Chondrocyte (in vitro differentiated cells): Measurements from ENCODE around the gene CFDP1. TPM values are rescaled to one million over a fixed set of nuclear protein-coding genes. Genes with fewer than 3 reads are reported as not detected.
"Not testable (repeated sequence)": the region's sequence is repeated elsewhere in the genome, so short reads cannot be mapped to it uniquely, and the experiment has no call there.

Source experiments
- DNase-seq: peaks from one replicate; pipeline ENCODE4 v3.0.0; 2021; ENCODE audit warnings: mixed read lengths, low spot score
- H3K27ac Mint-ChIP-seq: one replicate; pipeline ENCODE4 v1.8.0; 2021; ENCODE audit warnings: mild to moderate bottlenecking, moderate library complexity, mixed read lengths; ENCODE audit not compliant: unreplicated experiment
- H3K27me3 Mint-ChIP-seq: 2 replicates; pipeline ENCODE4 v1.8.0; 2021; ENCODE audit warnings: low read depth, mixed read lengths
- H3K36me3 Mint-ChIP-seq: 2 replicates; pipeline ENCODE4 v1.8.0; 2021; ENCODE audit warnings: low read depth, mixed read lengths
- H3K4me1 Mint-ChIP-seq: 2 replicates; pipeline ENCODE4 v1.8.0; 2021; ENCODE audit warnings: low read depth, mild to moderate bottlenecking, mixed read lengths
- H3K4me3 Mint-ChIP-seq: one replicate; pipeline ENCODE4 v1.8.0; 2021; ENCODE audit warnings: mild to moderate bottlenecking, moderate library complexity, mixed read lengths; ENCODE audit not compliant: unreplicated experiment
- H3K9me3 Mint-ChIP-seq: 2 replicates; pipeline ENCODE4 v1.8.0; 2021; ENCODE audit warnings: low read depth, mixed read lengths
- total RNA-seq: library from RNA; stranded (reverse); gene quantifications from 3 replicates; pipeline ENCODE4 v1.2.1, GENCODE V29; 2021
- TF ChIP-seq, protein P1 (sequence below): fragments of 200-600 bp; sonication (generic); IDR thresholded peaks from 2 replicates; pipeline ENCODE4 v1.5.0; 2021; ENCODE audit warnings: antibody characterized with exemption, mild to moderate bottlenecking, moderate library complexity

Gene CFDP1
- total RNA-seq, 1 donor from 2014 or later: 45.3 TPM

DNA sequence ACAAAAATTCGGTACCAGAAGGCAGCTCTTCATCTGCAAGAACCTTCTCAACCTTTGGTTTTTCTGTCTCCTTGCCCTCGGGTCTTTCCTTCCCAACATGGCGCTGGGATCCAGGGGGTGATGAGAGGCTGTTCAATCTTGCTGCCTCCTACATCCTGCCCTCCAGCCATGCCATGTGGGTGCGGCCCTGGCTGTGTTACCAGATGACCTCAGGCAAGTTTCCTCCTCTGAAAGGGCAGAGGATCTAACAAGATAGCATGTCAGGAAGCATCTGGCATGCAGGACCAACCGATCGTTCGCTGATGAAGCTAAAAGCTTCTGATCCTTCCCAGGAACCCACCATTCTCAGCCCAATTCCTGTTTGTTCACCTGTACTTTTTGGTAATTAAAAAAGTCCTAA, 145.1 kb downstream of the CFDP1 start:
- Mint-ChIP-seq H3K27me3 (no peaks in the 10 kb centered on the region), H3K9me3 (no peaks in the 10 kb centered on the region), H3K4me3 (no peak overlapping the region), H3K36me3 (peaks cover 13% of the 10 kb centered on the region), H3K27ac (no peak overlapping the region), H3K4me1 (peaks cover 12% of the 10 kb centered on the region)
- TF ChIP-seq, protein P1, sequence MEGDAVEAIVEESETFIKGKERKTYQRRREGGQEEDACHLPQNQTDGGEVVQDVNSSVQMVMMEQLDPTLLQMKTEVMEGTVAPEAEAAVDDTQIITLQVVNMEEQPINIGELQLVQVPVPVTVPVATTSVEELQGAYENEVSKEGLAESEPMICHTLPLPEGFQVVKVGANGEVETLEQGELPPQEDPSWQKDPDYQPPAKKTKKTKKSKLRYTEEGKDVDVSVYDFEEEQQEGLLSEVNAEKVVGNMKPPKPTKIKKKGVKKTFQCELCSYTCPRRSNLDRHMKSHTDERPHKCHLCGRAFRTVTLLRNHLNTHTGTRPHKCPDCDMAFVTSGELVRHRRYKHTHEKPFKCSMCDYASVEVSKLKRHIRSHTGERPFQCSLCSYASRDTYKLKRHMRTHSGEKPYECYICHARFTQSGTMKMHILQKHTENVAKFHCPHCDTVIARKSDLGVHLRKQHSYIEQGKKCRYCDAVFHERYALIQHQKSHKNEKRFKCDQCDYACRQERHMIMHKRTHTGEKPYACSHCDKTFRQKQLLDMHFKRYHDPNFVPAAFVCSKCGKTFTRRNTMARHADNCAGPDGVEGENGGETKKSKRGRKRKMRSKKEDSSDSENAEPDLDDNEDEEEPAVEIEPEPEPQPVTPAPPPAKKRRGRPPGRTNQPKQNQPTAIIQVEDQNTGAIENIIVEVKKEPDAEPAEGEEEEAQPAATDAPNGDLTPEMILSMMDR: no peak
- no peak for DNase-seq

DNA sequence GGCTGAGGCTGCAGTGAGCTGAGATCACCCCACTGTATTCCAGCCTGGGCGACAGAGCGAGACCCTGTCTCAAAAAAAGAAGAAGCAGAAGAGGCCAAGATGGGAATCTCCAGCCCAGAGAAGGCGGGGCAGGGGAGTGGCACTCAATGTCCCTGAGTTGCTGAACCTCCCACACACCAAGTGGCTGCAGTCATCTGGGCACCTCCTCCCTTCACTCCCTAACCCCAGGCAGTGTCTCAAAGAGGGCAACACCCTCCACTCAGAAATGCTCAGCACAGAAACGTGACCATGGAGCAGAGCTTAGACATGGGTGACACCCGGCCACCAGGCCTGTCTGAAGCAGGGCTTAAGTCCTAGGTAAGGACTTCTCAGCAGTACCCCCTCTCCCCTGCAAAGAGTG, 145.6 kb downstream of the CFDP1 start:
- Mint-ChIP-seq H3K36me3 (peaks cover 9% of the 10 kb centered on the region), H3K4me3 (no peak overlapping the region), H3K27ac (no peak overlapping the region), H3K27me3 (no peaks in the 10 kb centered on the region), H3K4me1 (peaks cover 12% of the 10 kb centered on the region), H3K9me3 (no peaks in the 10 kb centered on the region)
- DNase-seq: no peak
- TF ChIP-seq, protein P1: no peak

DNA sequence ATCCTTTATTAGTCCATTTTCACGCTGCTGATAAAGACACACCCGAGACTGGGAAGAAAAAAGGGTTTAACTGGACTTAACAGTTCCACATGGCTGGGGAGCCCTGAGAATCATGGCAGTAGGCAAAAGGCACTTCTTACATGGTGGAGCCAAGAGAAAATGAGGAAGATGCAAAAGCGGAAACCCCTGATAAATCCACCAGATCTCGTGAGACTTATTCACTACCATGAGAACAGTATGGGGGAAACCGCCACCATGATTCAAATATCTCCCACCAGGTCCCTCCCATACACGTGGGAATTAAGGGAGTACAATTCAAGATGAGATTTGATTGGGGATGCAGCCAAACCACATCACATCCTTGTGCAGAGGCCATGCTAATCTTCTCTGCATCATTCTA, 146.9 kb downstream of the CFDP1 start:
- TF ChIP-seq, protein P1: no peak
- DNase-seq: no peak
- Mint-ChIP-seq H3K36me3 (peaks cover 6% of the 10 kb centered on the region), H3K27ac (no peak overlapping the region), H3K4me1 (peaks cover 12% of the 10 kb centered on the region), H3K4me3 (no peak overlapping the region), H3K9me3 (no peaks in the 10 kb centered on the region), H3K27me3 (no peaks in the 10 kb centered on the region)

DNA sequence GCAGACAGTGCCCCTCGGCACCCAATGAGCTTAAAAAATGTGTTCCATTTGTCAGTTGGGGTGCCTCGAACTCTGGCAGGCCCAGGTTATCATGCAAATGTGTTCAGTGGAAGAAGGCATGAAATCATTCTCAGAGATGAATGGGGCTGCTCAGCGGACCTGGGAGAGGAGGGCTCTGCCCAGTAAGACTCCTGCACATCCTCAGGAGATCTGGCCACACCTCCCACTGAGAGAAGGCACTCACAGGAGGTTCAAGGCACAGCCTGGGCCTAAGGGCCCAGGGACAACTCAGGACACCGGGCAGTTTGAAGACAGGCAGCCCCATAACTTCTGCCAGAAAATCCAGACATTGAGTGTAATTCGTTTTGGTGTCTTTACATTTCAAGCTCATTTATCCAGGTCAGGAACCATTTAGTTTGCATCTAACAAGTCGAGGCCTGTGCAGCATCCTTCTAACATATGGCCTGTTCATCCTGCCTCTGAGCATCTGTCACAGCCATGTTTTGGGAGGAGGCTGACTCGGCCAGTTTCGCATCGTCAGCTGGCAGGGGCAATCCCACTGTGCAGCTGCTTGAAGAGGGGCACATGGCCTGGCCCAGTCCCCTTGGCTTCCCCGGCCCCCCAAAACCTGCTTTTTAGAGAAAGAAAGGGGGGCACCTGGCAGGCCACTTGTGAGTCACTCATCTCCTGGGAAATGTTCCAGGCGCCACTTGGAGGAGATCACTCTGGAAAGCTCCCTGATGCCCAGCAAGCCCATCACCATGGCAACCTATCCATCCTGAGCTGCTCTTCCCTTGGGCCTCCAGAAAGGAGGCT, 150.6 kb downstream of the CFDP1 start:
- Mint-ChIP-seq H3K4me3 (no peak overlapping the region), H3K9me3 (no peaks in the 10 kb centered on the region), H3K4me1 (peaks cover 18% of the 10 kb centered on the region), H3K27me3 (no peaks in the 10 kb centered on the region), H3K27ac (no peak overlapping the region), H3K36me3 (no peaks in the 10 kb centered on the region)
- TF ChIP-seq, protein P1: no peak
- no peak for DNase-seq

DNA sequence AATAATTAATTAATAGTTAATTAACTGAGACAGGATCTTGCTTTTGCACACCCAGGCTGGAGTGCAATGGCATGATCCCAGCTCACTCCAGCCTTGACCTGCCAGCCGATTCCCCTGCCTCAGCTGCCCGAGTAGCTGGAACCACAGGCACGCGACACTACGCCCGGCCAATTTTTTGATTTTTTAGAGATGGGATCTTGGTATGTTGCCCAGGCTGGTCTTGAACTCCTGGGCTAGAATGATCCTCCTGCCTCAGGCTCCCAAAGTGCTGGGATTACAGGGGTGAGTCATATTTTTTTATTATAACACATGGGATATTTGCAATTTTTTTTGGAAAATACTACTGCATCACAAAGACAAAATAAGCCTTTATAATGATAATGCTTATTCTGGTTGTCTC, 151.5 kb downstream of the CFDP1 start:
- Mint-ChIP-seq H3K4me1 (peaks cover 18% of the 10 kb centered on the region), H3K4me3 (no peak overlapping the region), H3K27me3 (no peaks in the 10 kb centered on the region), H3K36me3 (no peaks in the 10 kb centered on the region), H3K27ac (no peak overlapping the region), H3K9me3 (no peaks in the 10 kb centered on the region)
- TF ChIP-seq, protein P1: no peak
- no peak for DNase-seq

DNA sequence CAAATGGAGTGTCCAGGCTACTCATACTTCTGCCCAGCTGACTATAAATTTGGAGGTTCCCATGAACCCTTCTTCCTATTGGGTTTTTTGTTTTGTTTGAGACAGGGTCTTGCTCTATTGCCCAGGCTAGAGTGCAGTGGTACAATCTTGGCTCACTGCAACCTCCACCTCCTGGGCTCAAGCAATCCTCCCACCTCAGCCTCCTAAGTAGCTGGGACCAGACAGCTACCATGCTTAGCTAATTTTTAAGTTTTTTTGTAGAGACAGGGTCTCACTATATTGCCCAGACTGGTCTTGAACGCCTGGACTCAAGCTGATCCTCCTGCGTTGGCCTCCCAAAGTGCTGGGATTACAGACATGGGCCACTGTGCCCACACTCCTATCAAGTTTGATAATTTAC, 152.3 kb downstream of the CFDP1 start:
- not testable (repeated sequence) for H3K36me3 Mint-ChIP-seq, H3K9me3 Mint-ChIP-seq, H3K4me3 Mint-ChIP-seq, H3K27ac Mint-ChIP-seq, H3K27me3 Mint-ChIP-seq, DNase-seq
- peaks cover 18% of the 10 kb centered on the region for H3K4me1 Mint-ChIP-seq
